ENCODE data around the gene NODAL. TPM values are rescaled to one million over a fixed set of nuclear protein-coding genes. Genes with fewer than 3 reads are reported as not detected.

Gene NODAL
- total and polyA plus RNA-seq, 2 experiments from 2014 or later: 11.2 to 28.4 TPM

DNA sequence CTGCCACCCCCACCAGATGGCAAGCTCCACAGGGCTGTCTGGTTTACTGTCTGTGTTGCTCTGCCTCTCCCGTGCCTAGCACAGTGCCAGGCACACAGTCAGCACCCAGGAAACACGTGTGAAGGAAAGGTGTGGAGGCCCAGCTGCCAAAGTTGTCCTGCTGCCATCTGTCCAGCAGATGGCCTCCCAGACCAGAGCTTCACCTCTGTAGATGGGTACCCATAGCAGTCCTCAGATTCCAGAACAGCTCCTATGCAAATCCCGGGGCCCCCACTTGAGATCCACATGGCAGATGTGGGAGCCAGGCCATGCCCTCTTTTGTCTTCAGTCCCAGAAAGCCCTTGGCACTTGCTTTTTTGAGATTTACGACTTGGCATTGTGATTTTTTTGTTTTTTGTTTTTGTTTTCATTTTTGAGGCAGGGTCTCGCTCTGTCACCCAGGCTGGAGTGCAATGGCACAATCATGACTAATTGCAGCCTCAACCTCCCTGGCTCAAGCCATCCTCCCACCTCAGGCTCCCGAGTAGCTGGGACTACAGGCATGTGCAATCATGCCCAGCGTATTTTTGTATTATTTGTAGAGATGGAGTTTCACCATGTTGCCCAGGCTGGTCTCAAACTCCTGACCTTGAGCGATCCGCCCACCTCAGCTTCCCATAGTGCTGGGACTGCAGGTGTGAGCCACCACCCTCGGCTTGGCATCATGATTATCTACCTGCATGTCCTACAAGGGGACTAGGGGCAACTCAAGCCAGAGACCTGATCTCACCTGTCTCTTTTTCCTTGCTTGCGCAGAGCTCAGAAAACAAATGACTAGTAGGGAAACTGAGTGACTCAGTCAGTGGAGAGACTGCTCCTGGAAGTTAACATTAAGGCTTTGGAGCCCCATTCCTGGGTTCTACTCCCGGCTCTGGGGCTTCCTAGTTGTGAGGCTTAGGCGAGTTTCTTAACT lies 20.2 kb upstream of the NODAL start:
- Mint-ChIP-seq H3K9me3 (no peaks in the 10 kb centered on the region; the same call in 2 of the 3 replicates), H3K36me3 (ENCODE audit: low read depth) (no peaks in the 10 kb centered on the region), H3K27ac (no peak overlapping the region), H3K4me1 (peaks cover 27% of the 10 kb centered on the region), H3K4me3 (no peak overlapping the region), H3K27me3 (ENCODE audit: insufficient read depth, low read depth, poor library complexity) (peaks cover 50% of the 10 kb centered on the region)
- H3K79me2 ChIP-seq (replicated peaks; ENCODE audit: insufficient read depth): no peaks in the 10 kb centered on the region
- H2AFZ ChIP-seq: no peak overlapping the region
- H3K4me2 ChIP-seq: no peak overlapping the region
- TF ChIP-seq STAT1 (IDR thresholded peaks at IDR 0.05; ENCODE audit: unreplicated experiment) (no peak), EZH2phosphoT487 (IDR thresholded peaks at IDR 0.05; ENCODE audit: unreplicated experiment) (no peak), EZH2 (IDR thresholded peaks at IDR 0.05; ENCODE audit: low read depth, unreplicated experiment) (no peak), JUNB (IDR thresholded peaks at IDR 0.05; ENCODE audit: unreplicated experiment) (no peak), CREB1 (CRISPR knock-in tag; IDR thresholded peaks at IDR 0.05; ENCODE audit: low read depth) (no peak)
- TF ChIP-seq, protein P1, sequence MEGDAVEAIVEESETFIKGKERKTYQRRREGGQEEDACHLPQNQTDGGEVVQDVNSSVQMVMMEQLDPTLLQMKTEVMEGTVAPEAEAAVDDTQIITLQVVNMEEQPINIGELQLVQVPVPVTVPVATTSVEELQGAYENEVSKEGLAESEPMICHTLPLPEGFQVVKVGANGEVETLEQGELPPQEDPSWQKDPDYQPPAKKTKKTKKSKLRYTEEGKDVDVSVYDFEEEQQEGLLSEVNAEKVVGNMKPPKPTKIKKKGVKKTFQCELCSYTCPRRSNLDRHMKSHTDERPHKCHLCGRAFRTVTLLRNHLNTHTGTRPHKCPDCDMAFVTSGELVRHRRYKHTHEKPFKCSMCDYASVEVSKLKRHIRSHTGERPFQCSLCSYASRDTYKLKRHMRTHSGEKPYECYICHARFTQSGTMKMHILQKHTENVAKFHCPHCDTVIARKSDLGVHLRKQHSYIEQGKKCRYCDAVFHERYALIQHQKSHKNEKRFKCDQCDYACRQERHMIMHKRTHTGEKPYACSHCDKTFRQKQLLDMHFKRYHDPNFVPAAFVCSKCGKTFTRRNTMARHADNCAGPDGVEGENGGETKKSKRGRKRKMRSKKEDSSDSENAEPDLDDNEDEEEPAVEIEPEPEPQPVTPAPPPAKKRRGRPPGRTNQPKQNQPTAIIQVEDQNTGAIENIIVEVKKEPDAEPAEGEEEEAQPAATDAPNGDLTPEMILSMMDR (conservative IDR thresholded peaks at IDR 0.05; ENCODE audit: low read depth in 2 of 2): peak; percentile 88 to 98
- TF ChIP-seq, protein P2, sequence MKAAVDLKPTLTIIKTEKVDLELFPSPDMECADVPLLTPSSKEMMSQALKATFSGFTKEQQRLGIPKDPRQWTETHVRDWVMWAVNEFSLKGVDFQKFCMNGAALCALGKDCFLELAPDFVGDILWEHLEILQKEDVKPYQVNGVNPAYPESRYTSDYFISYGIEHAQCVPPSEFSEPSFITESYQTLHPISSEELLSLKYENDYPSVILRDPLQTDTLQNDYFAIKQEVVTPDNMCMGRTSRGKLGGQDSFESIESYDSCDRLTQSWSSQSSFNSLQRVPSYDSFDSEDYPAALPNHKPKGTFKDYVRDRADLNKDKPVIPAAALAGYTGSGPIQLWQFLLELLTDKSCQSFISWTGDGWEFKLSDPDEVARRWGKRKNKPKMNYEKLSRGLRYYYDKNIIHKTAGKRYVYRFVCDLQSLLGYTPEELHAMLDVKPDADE (IDR thresholded peaks at IDR 0.05): no peak
- ATAC-seq (peak; percentile 54), DNase-seq (ENCODE audit: low spot score) (peak; percentile 92)
- H3K4me3 ChIP-seq: no peak overlapping the region
- peaks cover 18% of the 10 kb centered on the region for H3F3A ChIP-seq (replicated peaks; ENCODE audit: low read depth)
- no peaks in the 10 kb centered on the region for H3K36me3 ChIP-seq (ENCODE audit: insufficient read depth)
- no peaks in the 10 kb centered on the region; the same call in 1 of the 2 replicates for H4K20me1 ChIP-seq (replicated peaks; ENCODE audit: insufficient read depth)
- peaks cover 29% of the 10 kb centered on the region for H3K4me1 ChIP-seq (ENCODE audit: insufficient read depth)
- H3K9me2 ChIP-seq (ENCODE audit: insufficient read depth): no peaks in the 10 kb centered on the region
- peaks cover 41% of the 10 kb centered on the region for H3K27me3 ChIP-seq (ENCODE audit: insufficient read depth)
- no peak overlapping the region for H3K27ac ChIP-seq (ENCODE audit: low read depth)

DNA sequence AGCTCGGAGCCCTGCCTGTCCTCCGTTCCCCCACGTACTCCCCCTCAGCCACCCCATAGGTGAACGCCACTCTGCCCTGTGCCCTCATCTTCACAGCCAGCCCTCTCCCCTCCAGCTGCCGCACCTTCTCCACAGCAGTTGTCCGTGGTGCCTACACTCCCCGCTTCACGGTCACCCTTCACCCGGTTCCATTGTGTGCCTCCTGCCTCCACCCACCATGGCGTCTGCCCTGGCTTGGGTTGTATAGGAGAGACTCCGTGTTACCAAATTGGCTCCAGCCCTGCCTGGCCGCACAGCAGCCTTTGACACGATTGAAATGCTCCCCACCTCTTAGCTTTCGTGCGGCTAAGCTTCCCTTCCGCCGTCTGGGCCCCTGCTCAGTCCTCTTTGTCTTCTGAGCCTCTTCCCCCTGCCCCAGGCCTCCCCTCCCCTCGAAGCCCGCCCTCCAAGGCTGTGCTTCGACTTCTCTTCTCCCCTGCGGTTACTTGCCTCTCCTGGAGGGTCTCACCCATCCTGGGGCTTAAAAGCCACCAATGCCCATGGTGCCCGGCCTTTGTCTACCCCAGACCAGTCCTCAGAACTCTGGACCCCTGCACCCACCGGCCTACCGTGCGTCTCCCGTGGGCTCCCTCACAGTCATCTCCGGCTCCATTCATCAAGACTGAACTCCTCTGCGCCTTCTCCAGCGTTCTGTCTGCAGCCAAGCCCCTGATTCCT lies 18.5 kb upstream of the NODAL start:
- peak; percentile 5 for ATAC-seq
- peak overlapping the region; percentile 100 for H3K4me2 ChIP-seq
- no peaks in the 10 kb centered on the region for H3K9me2 ChIP-seq (ENCODE audit: insufficient read depth)
- H2AFZ ChIP-seq: peak overlapping the region; percentile 91
- H3K9me3 Mint-ChIP-seq: no peaks in the 10 kb centered on the region; the same call in 2 of the 3 replicates
- no peak overlapping the region for H3K27ac Mint-ChIP-seq
- H3K27me3 Mint-ChIP-seq (ENCODE audit: insufficient read depth, low read depth, poor library complexity): peaks cover 62% of the 10 kb centered on the region
- no peaks in the 10 kb centered on the region for H3K36me3 Mint-ChIP-seq (ENCODE audit: low read depth)
- H3K4me3 ChIP-seq: peak overlapping the region; percentile 80
- H3K36me3 ChIP-seq (ENCODE audit: insufficient read depth): no peaks in the 10 kb centered on the region
- H4K20me1 ChIP-seq (replicated peaks; ENCODE audit: insufficient read depth): no peaks in the 10 kb centered on the region
- peaks cover 28% of the 10 kb centered on the region for H3F3A ChIP-seq (replicated peaks; ENCODE audit: low read depth)
- H3K79me2 ChIP-seq (replicated peaks; ENCODE audit: insufficient read depth): no peaks in the 10 kb centered on the region
- H3K4me1 Mint-ChIP-seq: peaks cover 44% of the 10 kb centered on the region
- peak overlapping the region; percentile 75 for H3K4me3 Mint-ChIP-seq
- no peak overlapping the region for H3K27ac ChIP-seq (ENCODE audit: low read depth)
- peak; percentile 57 for DNase-seq (ENCODE audit: low spot score)
- H3K27me3 ChIP-seq (ENCODE audit: insufficient read depth): peaks cover 50% of the 10 kb centered on the region
- H3K4me1 ChIP-seq (ENCODE audit: insufficient read depth): peaks cover 43% of the 10 kb centered on the region
- TF ChIP-seq, protein P3, sequence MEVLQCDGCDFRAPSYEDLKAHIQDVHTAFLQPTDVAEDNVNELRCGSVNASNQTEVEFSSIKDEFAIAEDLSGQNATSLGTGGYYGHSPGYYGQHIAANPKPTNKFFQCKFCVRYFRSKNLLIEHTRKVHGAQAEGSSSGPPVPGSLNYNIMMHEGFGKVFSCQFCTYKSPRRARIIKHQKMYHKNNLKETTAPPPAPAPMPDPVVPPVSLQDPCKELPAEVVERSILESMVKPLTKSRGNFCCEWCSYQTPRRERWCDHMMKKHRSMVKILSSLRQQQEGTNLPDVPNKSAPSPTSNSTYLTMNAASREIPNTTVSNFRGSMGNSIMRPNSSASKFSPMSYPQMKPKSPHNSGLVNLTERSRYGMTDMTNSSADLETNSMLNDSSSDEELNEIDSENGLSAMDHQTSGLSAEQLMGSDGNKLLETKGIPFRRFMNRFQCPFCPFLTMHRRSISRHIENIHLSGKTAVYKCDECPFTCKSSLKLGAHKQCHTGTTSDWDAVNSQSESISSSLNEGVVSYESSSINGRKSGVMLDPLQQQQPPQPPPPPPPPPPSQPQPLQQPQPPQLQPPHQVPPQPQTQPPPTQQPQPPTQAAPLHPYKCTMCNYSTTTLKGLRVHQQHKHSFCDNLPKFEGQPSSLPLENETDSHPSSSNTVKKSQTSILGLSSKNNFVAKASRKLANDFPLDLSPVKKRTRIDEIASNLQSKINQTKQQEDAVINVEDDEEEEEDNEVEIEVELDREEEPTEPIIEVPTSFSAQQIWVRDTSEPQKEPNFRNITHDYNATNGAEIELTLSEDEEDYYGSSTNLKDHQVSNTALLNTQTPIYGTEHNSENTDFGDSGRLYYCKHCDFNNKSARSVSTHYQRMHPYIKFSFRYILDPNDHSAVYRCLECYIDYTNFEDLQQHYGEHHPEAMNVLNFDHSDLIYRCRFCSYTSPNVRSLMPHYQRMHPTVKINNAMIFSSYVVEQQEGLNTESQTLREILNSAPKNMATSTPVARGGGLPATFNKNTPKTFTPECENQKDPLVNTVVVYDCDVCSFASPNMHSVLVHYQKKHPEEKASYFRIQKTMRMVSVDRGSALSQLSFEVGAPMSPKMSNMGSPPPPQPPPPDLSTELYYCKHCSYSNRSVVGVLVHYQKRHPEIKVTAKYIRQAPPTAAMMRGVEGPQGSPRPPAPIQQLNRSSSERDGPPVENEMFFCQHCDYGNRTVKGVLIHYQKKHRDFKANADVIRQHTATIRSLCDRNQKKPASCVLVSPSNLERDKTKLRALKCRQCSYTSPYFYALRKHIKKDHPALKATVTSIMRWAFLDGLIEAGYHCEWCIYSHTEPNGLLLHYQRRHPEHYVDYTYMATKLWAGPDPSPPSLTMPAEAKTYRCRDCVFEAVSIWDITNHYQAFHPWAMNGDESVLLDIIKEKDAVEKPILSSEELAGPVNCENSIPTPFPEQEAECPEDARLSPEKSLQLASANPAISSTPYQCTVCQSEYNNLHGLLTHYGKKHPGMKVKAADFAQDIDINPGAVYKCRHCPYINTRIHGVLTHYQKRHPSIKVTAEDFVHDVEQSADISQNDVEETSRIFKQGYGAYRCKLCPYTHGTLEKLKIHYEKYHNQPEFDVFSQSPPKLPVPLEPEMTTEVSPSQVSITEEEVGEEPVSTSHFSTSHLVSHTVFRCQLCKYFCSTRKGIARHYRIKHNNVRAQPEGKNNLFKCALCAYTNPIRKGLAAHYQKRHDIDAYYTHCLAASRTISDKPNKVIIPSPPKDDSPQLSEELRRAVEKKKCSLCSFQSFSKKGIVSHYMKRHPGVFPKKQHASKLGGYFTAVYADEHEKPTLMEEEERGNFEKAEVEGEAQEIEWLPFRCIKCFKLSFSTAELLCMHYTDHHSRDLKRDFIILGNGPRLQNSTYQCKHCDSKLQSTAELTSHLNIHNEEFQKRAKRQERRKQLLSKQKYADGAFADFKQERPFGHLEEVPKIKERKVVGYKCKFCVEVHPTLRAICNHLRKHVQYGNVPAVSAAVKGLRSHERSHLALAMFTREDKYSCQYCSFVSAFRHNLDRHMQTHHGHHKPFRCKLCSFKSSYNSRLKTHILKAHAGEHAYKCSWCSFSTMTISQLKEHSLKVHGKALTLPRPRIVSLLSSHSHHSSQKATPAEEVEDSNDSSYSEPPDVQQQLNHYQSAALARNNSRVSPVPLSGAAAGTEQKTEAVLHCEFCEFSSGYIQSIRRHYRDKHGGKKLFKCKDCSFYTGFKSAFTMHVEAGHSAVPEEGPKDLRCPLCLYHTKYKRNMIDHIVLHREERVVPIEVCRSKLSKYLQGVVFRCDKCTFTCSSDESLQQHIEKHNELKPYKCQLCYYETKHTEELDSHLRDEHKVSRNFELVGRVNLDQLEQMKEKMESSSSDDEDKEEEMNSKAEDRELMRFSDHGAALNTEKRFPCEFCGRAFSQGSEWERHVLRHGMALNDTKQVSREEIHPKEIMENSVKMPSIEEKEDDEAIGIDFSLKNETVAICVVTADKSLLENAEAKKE (CRISPR knock-in tag; IDR thresholded peaks at IDR 0.05): no peak
- TF ChIP-seq ZNF331 (CRISPR knock-in tag; IDR thresholded peaks at IDR 0.05; ENCODE audit: low read depth): no peak
- TF ChIP-seq JUNB (IDR thresholded peaks at IDR 0.05; ENCODE audit: unreplicated experiment): no peak

Data from GM23338 (cell line).